H1 (cell line): ENCODE results near the gene GLYR1. TPM values are rescaled to one million over a fixed set of nuclear protein-coding genes. Genes with fewer than 3 reads are reported as not detected.

Source experiments
- SP4 ChIP-seq: IDR thresholded peaks from 2 replicates; pipeline ENCODE4 v1.6.1; 2012; ENCODE audit warnings: low read length, inconsistent platforms
- SUZ12 ChIP-seq: fragments of 200-600 bp; sonication (generic); IDR thresholded peaks from 2 replicates; pipeline ENCODE4 v1.6.1; 2012; ENCODE audit warnings: mild to moderate bottlenecking, inconsistent platforms, low read length, moderate library complexity, mixed read lengths
- polyA plus RNA-seq, 7 experiments: library from polyadenylated mRNA; depleted of rRNA in 3 of 7; stranded (reverse) in 5 of 7; unstranded in 2 of 7; fragments of >200 nt in 5 of 7; fragments of 200-250 nt in 2 of 7; gene quantifications; 1 replicate in 5 of 7; 2 replicates in 1 of 7; 4 replicates in 1 of 7; pipeline versions ENCODE4 v1.2.1 to v1.2.3, GENCODE V29; 2011 to 2013; ENCODE audit warnings: missing spikeins in 2 of 7, mixed read lengths in 2 of 7
- total RNA-seq: library from RNA; stranded (reverse); fragmentation: NEBNext Ultra II Directional; extraction: Animal tissue kit (Norgen Biotek cat#: 25700); gene quantifications from 2 replicates; pipeline ENCODE4 v1.2.1, GENCODE V29; 2021
- TF ChIP-seq, protein P1 (sequence below): IDR thresholded peaks from 2 replicates; pipeline ENCODE4 v1.6.1; 2012; ENCODE audit warnings: low read length, inconsistent platforms

GLYR1 gene
- total and polyA plus RNA-seq, 2 of the 8 experiments (the other 6 are each of a cell fraction or from before 2014, with no cell fraction given) = 50.2 to 115 TPM

DNA sequence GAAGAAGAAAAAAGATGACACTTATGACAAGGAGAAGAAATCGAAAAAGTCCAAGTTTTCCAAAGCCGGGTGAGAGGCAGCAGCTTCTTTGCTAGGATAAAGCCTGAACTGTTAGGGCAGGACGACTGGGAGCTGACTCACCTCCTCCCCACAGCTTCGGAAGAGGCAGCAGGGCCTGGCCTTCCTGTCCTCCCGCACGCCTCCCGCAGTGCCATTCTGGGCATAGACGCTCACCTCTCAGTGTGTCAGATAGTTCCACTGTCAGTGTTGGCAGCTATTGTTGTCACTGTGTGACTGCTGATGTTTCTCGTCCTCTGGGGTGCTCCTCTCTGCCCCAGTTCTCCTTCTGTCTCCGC, 12.8 kb upstream of the GLYR1 start (continued):
- TF ChIP-seq, protein P1, sequence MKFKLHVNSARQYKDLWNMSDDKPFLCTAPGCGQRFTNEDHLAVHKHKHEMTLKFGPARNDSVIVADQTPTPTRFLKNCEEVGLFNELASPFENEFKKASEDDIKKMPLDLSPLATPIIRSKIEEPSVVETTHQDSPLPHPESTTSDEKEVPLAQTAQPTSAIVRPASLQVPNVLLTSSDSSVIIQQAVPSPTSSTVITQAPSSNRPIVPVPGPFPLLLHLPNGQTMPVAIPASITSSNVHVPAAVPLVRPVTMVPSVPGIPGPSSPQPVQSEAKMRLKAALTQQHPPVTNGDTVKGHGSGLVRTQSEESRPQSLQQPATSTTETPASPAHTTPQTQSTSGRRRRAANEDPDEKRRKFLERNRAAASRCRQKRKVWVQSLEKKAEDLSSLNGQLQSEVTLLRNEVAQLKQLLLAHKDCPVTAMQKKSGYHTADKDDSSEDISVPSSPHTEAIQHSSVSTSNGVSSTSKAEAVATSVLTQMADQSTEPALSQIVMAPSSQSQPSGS = no peak
- TF ChIP-seq SUZ12 (no peak), SP4 (no peak)
